Glutamatergic neuron (in vitro differentiated cells): Measurements from ENCODE around the gene CA6. TPM values are rescaled to one million over a fixed set of nuclear protein-coding genes. Genes with fewer than 3 reads are reported as not detected.
"Not testable (repeated sequence)": the region's sequence is repeated elsewhere in the genome, so short reads cannot be mapped to it uniquely, and the experiment has no call there.

Experiments used
- DNase-seq: peaks from one replicate; pipeline ENCODE4 v3.0.0; 2022
- H3K27ac Mint-ChIP-seq: one replicate; pipeline ENCODE4 v1.8.0; 2020; ENCODE audit warnings: mild to moderate bottlenecking, mixed read lengths, inconsistent platforms; ENCODE audit not compliant: unreplicated experiment
- H3K27me3 Mint-ChIP-seq: one replicate; pipeline ENCODE4 v1.8.0; 2020; ENCODE audit warnings: mild to moderate bottlenecking, moderate library complexity, mixed read lengths, inconsistent platforms; ENCODE audit not compliant: unreplicated experiment
- H3K36me3 Mint-ChIP-seq: one replicate; pipeline ENCODE4 v1.8.0; 2020; ENCODE audit warnings: mild to moderate bottlenecking, mixed read lengths, inconsistent platforms; ENCODE audit not compliant: unreplicated experiment
- H3K4me1 Mint-ChIP-seq: one replicate; pipeline ENCODE4 v1.8.0; 2020; ENCODE audit warnings: mild to moderate bottlenecking, low read depth, mixed read lengths, inconsistent platforms; ENCODE audit not compliant: unreplicated experiment
- H3K4me3 Mint-ChIP-seq: one replicate; pipeline ENCODE4 v1.8.0; 2020; ENCODE audit warnings: mild to moderate bottlenecking, mixed read lengths, inconsistent platforms; ENCODE audit not compliant: unreplicated experiment
- H3K9me3 Mint-ChIP-seq: one replicate; pipeline ENCODE4 v1.8.0; 2020; ENCODE audit warnings: mild to moderate bottlenecking, moderate library complexity, mixed read lengths, inconsistent platforms; ENCODE audit not compliant: unreplicated experiment
- total RNA-seq: library from RNA; stranded (reverse); fragmentation: NEBNext Ultra II Directional; extraction: Animal tissue kit (Norgen Biotek cat#: 25700); gene quantifications from one replicate; pipeline ENCODE4 v1.2.1, GENCODE V29; 2021; ENCODE audit not compliant: unreplicated experiment
- TF ChIP-seq, protein P1 (sequence below): fragments of 200-600 bp; sonication (generic); IDR thresholded peaks from one replicate; pipeline ENCODE4 v1.5.0; 2021; ENCODE audit not compliant: partially characterized antibody, unreplicated experiment

CA6 gene
- total RNA-seq, 1 donor from 2014 or later, result not detected

DNA sequence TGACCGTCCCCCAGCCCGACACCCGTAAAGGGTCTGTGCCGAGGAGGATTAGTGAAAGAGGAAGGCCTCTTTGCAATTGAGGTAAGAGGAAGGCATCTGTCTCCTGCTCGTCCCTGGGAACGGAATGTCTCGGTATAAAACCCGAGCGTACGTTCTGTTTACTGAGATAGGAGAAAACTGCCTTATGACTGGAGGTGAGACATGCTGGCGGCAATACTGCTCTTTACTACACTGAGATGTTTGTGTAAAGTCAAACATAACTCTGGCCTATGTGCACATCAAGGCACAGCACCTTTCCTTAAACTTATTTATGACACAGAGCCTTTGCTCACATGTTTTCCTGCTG is 56.5 kb downstream of the CA6 start:
- H3K4me1 Mint-ChIP-seq, H3K27me3 Mint-ChIP-seq, H3K4me3 Mint-ChIP-seq, H3K9me3 Mint-ChIP-seq, H3K27ac Mint-ChIP-seq, DNase-seq, H3K36me3 Mint-ChIP-seq: not testable (repeated sequence)

DNA sequence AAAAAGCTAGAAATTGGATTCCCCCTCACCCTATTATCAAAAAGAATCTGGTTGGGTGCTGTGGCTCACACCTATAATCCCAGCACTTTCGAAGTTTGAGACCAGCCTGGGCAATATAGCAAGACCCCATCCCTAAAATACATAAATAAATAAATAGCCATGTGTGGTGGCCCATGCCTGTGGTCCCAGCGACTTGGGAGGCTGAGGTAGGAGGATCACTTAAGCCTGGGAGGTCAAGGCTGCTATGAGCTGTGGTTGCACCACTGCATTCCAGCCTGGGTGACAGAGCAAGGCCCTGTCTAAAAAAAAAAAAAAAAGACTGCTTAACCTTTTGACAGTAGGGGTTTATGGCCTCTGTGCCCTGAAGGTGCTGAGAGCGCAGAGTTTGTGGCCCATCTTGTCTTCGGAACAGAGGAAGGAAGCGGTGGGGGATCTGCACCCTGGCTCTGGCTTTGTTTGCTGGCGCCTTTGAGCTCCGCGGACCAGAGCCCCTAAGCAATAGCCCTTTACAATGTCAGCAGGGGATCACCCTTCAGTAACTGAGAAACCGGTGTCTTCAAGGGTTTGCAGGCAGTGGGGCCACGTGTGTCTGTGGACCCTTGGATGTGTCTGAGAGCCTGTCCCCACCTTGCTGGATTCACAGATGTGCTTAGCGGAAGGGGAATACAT is 58.5 kb downstream of the CA6 start:
- no peak for DNase-seq
- no peak overlapping the region for H3K27ac Mint-ChIP-seq
- peaks cover 6% of the 10 kb centered on the region for H3K27me3 Mint-ChIP-seq
- no peaks in the 10 kb centered on the region for H3K4me1 Mint-ChIP-seq
- H3K36me3 Mint-ChIP-seq, result no peaks in the 10 kb centered on the region
- peaks cover 2% of the 10 kb centered on the region for H3K9me3 Mint-ChIP-seq
- H3K4me3 Mint-ChIP-seq, result no peak overlapping the region
- TF ChIP-seq, protein P1, sequence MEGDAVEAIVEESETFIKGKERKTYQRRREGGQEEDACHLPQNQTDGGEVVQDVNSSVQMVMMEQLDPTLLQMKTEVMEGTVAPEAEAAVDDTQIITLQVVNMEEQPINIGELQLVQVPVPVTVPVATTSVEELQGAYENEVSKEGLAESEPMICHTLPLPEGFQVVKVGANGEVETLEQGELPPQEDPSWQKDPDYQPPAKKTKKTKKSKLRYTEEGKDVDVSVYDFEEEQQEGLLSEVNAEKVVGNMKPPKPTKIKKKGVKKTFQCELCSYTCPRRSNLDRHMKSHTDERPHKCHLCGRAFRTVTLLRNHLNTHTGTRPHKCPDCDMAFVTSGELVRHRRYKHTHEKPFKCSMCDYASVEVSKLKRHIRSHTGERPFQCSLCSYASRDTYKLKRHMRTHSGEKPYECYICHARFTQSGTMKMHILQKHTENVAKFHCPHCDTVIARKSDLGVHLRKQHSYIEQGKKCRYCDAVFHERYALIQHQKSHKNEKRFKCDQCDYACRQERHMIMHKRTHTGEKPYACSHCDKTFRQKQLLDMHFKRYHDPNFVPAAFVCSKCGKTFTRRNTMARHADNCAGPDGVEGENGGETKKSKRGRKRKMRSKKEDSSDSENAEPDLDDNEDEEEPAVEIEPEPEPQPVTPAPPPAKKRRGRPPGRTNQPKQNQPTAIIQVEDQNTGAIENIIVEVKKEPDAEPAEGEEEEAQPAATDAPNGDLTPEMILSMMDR, result no peak

DNA sequence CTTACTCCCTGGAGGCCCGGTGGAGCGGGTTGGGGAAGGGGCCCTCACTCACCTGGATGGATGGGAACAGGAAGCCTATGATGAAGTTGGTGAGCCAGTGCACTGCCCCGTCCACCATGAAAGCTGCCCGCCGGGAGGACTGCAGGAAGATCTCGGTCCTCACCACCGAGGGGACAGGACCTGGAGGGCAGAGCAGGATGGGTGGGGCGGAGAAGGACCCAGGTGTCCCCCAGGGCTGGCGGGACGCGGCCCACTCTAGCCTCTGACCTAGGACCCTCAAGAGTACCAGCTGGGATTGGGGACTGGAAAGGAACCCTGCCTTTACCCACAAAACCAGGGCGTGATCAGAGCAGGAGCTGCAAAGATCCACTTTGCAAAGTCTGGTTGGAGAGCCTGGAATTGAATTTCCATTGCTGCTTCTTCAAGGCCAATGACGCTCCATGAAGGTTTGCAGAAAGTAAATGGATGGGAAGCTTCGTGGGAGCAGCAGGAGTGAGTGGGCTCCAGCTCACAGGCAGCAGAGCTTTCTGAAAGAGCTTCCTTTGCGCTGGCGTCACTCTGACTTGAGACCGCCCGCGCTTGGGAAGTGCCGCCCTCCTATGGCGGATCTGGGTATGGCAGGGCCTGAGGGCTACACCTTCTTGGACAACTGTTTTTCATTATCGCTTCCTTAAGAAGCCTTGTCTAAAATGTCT is 59.2 kb downstream of the CA6 start:
- Mint-ChIP-seq H3K4me1 (no peaks in the 10 kb centered on the region), H3K27me3 (peaks cover 6% of the 10 kb centered on the region), H3K36me3 (no peaks in the 10 kb centered on the region), H3K9me3 (peaks cover 2% of the 10 kb centered on the region), H3K27ac (no peak overlapping the region), H3K4me3 (no peak overlapping the region)
- DNase-seq, result peak; percentile 91
- TF ChIP-seq, protein P1, result peak; percentile 96

DNA sequence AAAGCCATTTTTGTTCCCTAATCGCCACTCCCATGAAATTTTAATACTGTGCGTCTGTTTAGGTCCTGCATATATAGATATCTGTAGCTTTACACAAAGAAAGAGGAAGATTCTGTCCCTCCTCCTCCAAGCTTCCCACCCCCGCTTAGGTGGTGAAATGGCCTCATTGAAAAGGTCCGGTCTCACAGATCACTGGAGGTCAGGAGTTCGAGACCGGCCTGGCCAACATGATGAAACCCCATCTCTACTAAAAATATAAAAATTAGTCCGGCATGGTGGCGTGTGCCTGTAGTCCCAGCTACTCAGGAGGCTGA is 59.7 kb downstream of the CA6 start:
- Mint-ChIP-seq H3K9me3 (peaks cover 2% of the 10 kb centered on the region), H3K4me1 (no peaks in the 10 kb centered on the region), H3K27ac (no peak overlapping the region), H3K36me3 (no peaks in the 10 kb centered on the region), H3K4me3 (no peak overlapping the region), H3K27me3 (peaks cover 6% of the 10 kb centered on the region)
- TF ChIP-seq, protein P1, result peak; percentile 9
- DNase-seq, result no peak

DNA sequence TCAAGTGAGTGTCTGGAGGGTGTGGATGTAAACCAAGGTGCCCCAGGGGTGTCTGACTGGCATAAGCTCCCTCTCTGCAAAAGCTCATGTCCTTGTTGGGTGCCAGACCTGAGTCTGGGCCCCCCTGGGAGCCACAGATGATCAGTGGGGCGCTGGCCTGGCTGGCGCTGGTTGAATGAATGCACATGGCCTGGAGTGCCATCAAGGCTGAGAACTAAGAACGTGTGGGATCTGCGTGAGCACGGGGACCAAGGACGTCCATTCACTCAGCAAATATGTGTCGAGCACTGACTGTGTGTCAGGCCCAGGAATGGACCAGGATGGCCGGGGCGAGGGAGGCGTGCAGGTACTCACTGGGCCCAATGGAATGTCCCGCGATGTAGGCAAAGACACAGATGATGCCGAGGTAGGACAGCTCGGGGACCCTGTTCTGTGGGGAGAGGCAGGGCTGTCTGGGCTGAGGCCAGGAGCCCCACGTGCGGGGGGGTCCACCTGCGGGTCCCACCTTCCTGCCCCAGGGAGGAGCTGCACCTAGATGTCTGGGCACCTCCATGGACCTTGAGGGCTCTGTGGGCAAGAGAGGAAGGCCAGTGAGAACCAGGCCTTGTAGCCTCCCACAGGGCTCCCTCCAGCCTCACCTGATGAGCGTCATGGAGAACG is 61.4 kb downstream of the CA6 start:
- no peak overlapping the region for H3K27ac Mint-ChIP-seq
- H3K9me3 Mint-ChIP-seq, result peaks cover 4% of the 10 kb centered on the region
- TF ChIP-seq, protein P1, result no peak
- no peak overlapping the region for H3K4me3 Mint-ChIP-seq
- H3K4me1 Mint-ChIP-seq, result peaks cover 3% of the 10 kb centered on the region
- no peak for DNase-seq
- H3K36me3 Mint-ChIP-seq, result no peaks in the 10 kb centered on the region
- H3K27me3 Mint-ChIP-seq, result peaks cover 8% of the 10 kb centered on the region
